CD4-positive, alpha-beta T cell treated with Interferon gamma for 1 hour (primary cell): ENCODE measurements around the gene SPRED2.
"Not testable (repeated sequence)": the region's sequence is repeated elsewhere in the genome, so short reads cannot be mapped to it uniquely, and the experiment has no call there.

Experiments
- DNase-seq: peaks from one replicate; pipeline ENCODE4 v3.0.0-alpha.2; 2020

SPRED2 gene

GRCh38 chr2:65337915-65338314, 94.5 kb downstream of the SPRED2 start:
- DNase-seq: not testable (repeated sequence)

GRCh38 chr2:65334714-65335113, 97.7 kb downstream of the SPRED2 start:
- no peak for DNase-seq

- DNase-seq: no peak
Measured at GRCh38 chr2:65331336-65332025, 100.9 kb downstream of the SPRED2 start.

- no peak for DNase-seq
Measured at GRCh38 chr2:65329525-65329924, 102.9 kb downstream of the SPRED2 start.

- no peak for DNase-seq
Measured at GRCh38 chr2:65326276-65326675, 106.1 kb downstream of the SPRED2 start.

- no peak for DNase-seq
Measured at GRCh38 chr2:65325066-65325465, 107.3 kb downstream of the SPRED2 start.

- no peak for DNase-seq
Measured at GRCh38 chr2:65320946-65321345, 111.5 kb downstream of the SPRED2 start.

- DNase-seq: no peak
Measured at GRCh38 chr2:65320042-65320725, 112.2 kb downstream of the SPRED2 start.

GRCh38 chr2:65319674-65320041, 112.7 kb downstream of the SPRED2 start:
- DNase-seq: no peak

GRCh38 chr2:65319072-65319673, 113.2 kb downstream of the SPRED2 start:
- no peak for DNase-seq

- DNase-seq: no peak
Measured at GRCh38 chr2:65317841-65318240, 114.6 kb downstream of the SPRED2 start.

GRCh38 chr2:65317351-65317750, 115.0 kb downstream of the SPRED2 start:
- DNase-seq: not testable (repeated sequence)

GRCh38 chr2:65316072-65316471, 116.3 kb downstream of the SPRED2 start:
- DNase-seq: no peak

GRCh38 chr2:65314801-65315441, 117.5 kb downstream of the SPRED2 start:
- no peak for DNase-seq

- no peak for DNase-seq
Measured at GRCh38 chr2:65313954-65314256, 118.5 kb downstream of the SPRED2 start.

GRCh38 chr2:65313126-65313953, 119.1 kb downstream of the SPRED2 start:
- no peak for DNase-seq

- DNase-seq: no peak
Measured at GRCh38 chr2:65311596-65311995, 120.8 kb downstream of the SPRED2 start.

GRCh38 chr2:65311049-65311448, 121.3 kb downstream of the SPRED2 start:
- no peak for DNase-seq

GRCh38 chr2:65309699-65310098, 122.7 kb downstream of the SPRED2 start:
- no peak for DNase-seq

GRCh38 chr2:65305934-65306333, 126.5 kb downstream of the SPRED2 start:
- DNase-seq: no peak

GRCh38 chr2:65300761-65301711, 131.4 kb downstream of the SPRED2 start:
- DNase-seq: peak; percentile 54
